CD14-positive monocyte (primary cell): ENCODE data around the gene MAPKAPK3. TPM values are rescaled to one million over a fixed set of nuclear protein-coding genes. Genes with fewer than 3 reads are reported as not detected.

Experiments
- DNase-seq, 3 donors: peaks; one replicate each; pipeline ENCODE4 v3.0.0-alpha.2; 2011 to 2022
- H2AFZ ChIP-seq: 2 replicates; pipeline ENCODE4 v1.6.0; 2012; ENCODE audit warnings: mild to moderate bottlenecking, low read depth, low read length, inconsistent platforms; ENCODE audit not compliant: insufficient read depth, poor library complexity, severe bottlenecking
- H3K27ac ChIP-seq, 2 donors: 1 replicate in 1 of 2; 2 replicates in 1 of 2; pipeline ENCODE4 v1.5.1; 2012 to 2013; ENCODE audit warnings: low read length in 2 of 2, control low read depth in 1 of 2, inconsistent platforms in 1 of 2, low read depth in 1 of 2, mild to moderate bottlenecking in 1 of 2
- H3K27me3 ChIP-seq, 2 donors: one replicate each; pipeline versions ENCODE4 v1.6.0 to v1.6.1; 2011 to 2013; ENCODE audit warnings: low read length in 2 of 2; ENCODE audit not compliant: control insufficient read depth in 2 of 2, insufficient read depth in 2 of 2
- H3K36me3 ChIP-seq, 2 donors: replicated peaks in 1 of 2; 1 replicate in 1 of 2; 2 replicates in 1 of 2; pipeline versions ENCODE4 v1.5.1 to v1.6.1; 2012 to 2013; ENCODE audit warnings: low read length in 2 of 2, control low read depth in 1 of 2, inconsistent platforms in 1 of 2, mild to moderate bottlenecking in 1 of 2; ENCODE audit not compliant: insufficient read depth in 2 of 2, control insufficient read depth in 1 of 2
- H3K4me1 ChIP-seq, 2 donors: 1 replicate in 1 of 2; 2 replicates in 1 of 2; pipeline versions ENCODE4 v1.5.1 to v1.6.1; 2012 to 2013; ENCODE audit warnings: low read length in 2 of 2, control low read depth in 1 of 2, inconsistent platforms in 1 of 2, mild to moderate bottlenecking in 1 of 2, moderate library complexity in 1 of 2; ENCODE audit not compliant: insufficient read depth in 2 of 2, control insufficient read depth in 1 of 2
- H3K4me2 ChIP-seq: replicated peaks from 2 replicates; pipeline ENCODE3; 2012; ENCODE audit warnings: low read length, moderate library complexity, mild to moderate bottlenecking; ENCODE audit not compliant: poor library complexity, severe bottlenecking; ENCODE audit errors: extremely low read depth
- H3K4me3 ChIP-seq, 3 experiments: fragments of 200-600 bp in 1 of 3; sonication (generic) in 1 of 3; replicated peaks in 1 of 3; 1 replicate in 2 of 3; 2 replicates in 1 of 3; pipeline ENCODE4 v1.5.1; 2011 to 2013; ENCODE audit warnings: low read length in 3 of 3, mild to moderate bottlenecking in 3 of 3, control low read depth in 2 of 3, low read depth in 2 of 3, inconsistent platforms in 1 of 3, moderate library complexity in 1 of 3
- H3K79me2 ChIP-seq: 2 replicates; pipeline ENCODE4 v1.6.0; 2012; ENCODE audit warnings: mild to moderate bottlenecking, control low read depth, inconsistent platforms, low read length, moderate library complexity; ENCODE audit not compliant: insufficient read depth
- H3K9ac ChIP-seq: 2 replicates; pipeline ENCODE4 v1.6.0; 2017; ENCODE audit warnings: low read length, mild to moderate bottlenecking; ENCODE audit not compliant: insufficient read depth, poor library complexity, severe bottlenecking
- H3K9me3 ChIP-seq, 2 donors: replicated peaks in 1 of 2; 1 replicate in 1 of 2; 2 replicates in 1 of 2; pipeline versions ENCODE4 v1.5.1 to v1.6.1; 2012 to 2013; ENCODE audit warnings: low read length in 2 of 2, control low read depth in 1 of 2; ENCODE audit not compliant: control insufficient read depth in 1 of 2, insufficient read depth in 1 of 2
- H4K20me1 ChIP-seq: 2 replicates; pipeline ENCODE4 v1.6.0; 2012; ENCODE audit warnings: mild to moderate bottlenecking, low read length, control low read depth, moderate library complexity; ENCODE audit not compliant: insufficient read depth
- H3K27ac Mint-ChIP-seq, 7 donors: one replicate each; pipeline ENCODE4 v1.8.0; 2020; ENCODE audit warnings: mild to moderate bottlenecking in 7 of 7, mixed read lengths in 7 of 7, moderate library complexity in 6 of 7, inconsistent platforms in 2 of 7
- H3K27me3 Mint-ChIP-seq, 3 donors: one replicate each; pipeline ENCODE4 v1.8.0; 2021 to 2022; ENCODE audit warnings: low read depth in 3 of 3, mild to moderate bottlenecking in 3 of 3, mixed read lengths in 3 of 3, moderate library complexity in 3 of 3, inconsistent platforms in 1 of 3
- H3K36me3 Mint-ChIP-seq, 2 donors: one replicate each; pipeline ENCODE4 v1.8.0; 2020; ENCODE audit warnings: mixed read lengths in 2 of 2, inconsistent platforms in 1 of 2, mild to moderate bottlenecking in 1 of 2
- H3K4me1 Mint-ChIP-seq: one replicate; pipeline ENCODE4 v1.8.0; 2020; ENCODE audit warnings: mild to moderate bottlenecking, mixed read lengths
- H3K4me3 Mint-ChIP-seq, 2 donors: one replicate each; pipeline ENCODE4 v1.8.0; 2020; ENCODE audit warnings: mild to moderate bottlenecking in 2 of 2, mixed read lengths in 2 of 2, moderate library complexity in 1 of 2
- H3K9me3 Mint-ChIP-seq, 7 donors: one replicate each; pipeline ENCODE4 v1.8.0; 2020 to 2022; ENCODE audit warnings: mixed read lengths in 7 of 7, mild to moderate bottlenecking in 6 of 7, moderate library complexity in 6 of 7, inconsistent platforms in 2 of 7
- WGBS: methylation state at CpG from one replicate; pipeline ENCODE4 v1.1.5; 2013; ENCODE audit warnings: missing lambda C conversion rate; ENCODE audit not compliant: insufficient coverage; 5-methylcytosine and 5-hydroxymethylcytosine counted together
- intact Hi-C, 2 donors: fragments of 100-400 bp; cut with micrococcal nuclease; formaldehyde crosslinking; loops; one replicate each; pipeline versions ENCODE4 v1.15.0 to v1.15.1; 2023
- polyA plus RNA-seq, 3 donors: library from polyadenylated mRNA; depleted of rRNA in 1 of 3; unstranded in 2 of 3; stranded (reverse) in 1 of 3; fragments of 300-500 nt in 2 of 3; fragments of >200 nt in 1 of 3; fragmentation: Illumina TruSeq in 2 of 3; gene quantifications; 1 replicate in 2 of 3; 2 replicates in 1 of 3; pipeline ENCODE4 v1.2.3, GENCODE V29; 2012 to 2021
- TF ChIP-seq, protein P1 (sequence below): fragments of 200-600 bp; IDR thresholded peaks from one replicate; pipeline ENCODE4 v1.8.0; 2022; ENCODE audit warnings: antibody characterized with exemption, mild to moderate bottlenecking

MAPKAPK3 gene
- polyA plus RNA-seq, 3 donors = 173 to 252 (median 201) TPM

DNA sequence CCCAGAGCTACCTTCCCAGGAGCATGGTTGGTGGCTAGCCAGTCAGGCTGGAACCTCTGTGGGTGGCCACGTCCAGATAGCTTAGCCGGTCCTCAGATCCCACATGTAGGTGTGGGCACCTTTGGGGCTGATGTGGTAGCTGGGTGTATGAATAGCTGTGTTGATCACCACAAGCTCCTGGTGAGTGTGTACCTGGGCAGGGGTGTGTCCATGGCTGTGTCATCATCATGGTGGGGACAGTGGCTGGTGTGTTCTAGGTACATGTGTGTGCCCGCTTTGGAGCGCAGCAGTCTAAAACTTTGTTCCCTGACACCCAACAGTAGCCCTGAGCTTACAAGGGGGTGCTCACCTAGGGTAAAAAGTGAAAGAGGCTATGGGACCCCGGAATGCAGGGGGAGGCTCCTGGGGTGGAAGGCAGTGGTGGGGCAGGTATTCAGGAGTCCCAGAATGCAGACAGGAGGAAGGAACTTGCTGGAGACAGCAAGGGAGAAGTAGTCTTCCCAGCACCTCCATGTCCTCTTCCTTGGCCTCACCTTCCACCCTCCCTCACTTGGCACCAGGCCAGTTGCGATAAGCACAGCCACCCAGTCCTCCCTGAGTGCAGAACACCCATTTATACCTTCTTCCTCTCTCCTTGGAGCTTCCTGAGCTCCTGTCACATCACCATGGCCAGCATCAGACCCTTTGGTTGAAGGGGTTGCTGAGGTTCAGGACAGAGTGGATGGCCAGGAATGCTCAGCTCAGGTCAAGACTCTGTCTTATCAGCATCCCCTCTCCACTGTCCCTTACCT, 6.6 kb upstream of the MAPKAPK3 start:
- 70% methylated on average over 2 of the region's 6 CpGs for WGBS
- Mint-ChIP-seq H3K27ac (peak overlapping the region; percentile 83 to 96 (median 92)), H3K4me3 (peak overlapping the region; percentile 93 to 97), H3K4me1 (peaks cover 80% of the 10 kb centered on the region), H3K36me3 (peaks cover 30 to 38% of the 10 kb centered on the region in 2 donors), H3K27me3 (peaks cover 0 to 4% (median 0%) of the 10 kb centered on the region in 3 donors), H3K9me3 (no peaks in the 10 kb centered on the region)
- DNase-seq = no peak
- intact Hi-C loops = loop anchor here (5.0 kb wide), 2 partner anchors 258 to 777 kb away; partner anchors contain the start of genes CYB561D2 (in 1 of the 2), MANF (in 1 of the 2) and NPRL2 (in 1 of the 2)
- Histone ChIP-seq H3K27ac (peak overlapping the region; percentile 69 to 83), H3K4me3 (peak overlapping the region; percentile 66 to 93 (median 82)), H3K36me3 (peaks cover 19 to 27% of the 10 kb centered on the region in 2 donors), H3K79me2 (peaks cover 66% of the 10 kb centered on the region), H2AFZ (no peak overlapping the region), H3K9ac (peak overlapping the region; percentile 79), H3K9me3 (no peaks in the 10 kb centered on the region), H3K4me1 (peaks cover 73 to 86% of the 10 kb centered on the region in 2 donors), H3K27me3 (no peaks in the 10 kb centered on the region), H3K4me2 (peak overlapping the region; percentile 96), H4K20me1 (peaks cover 57% of the 10 kb centered on the region)
- TF ChIP-seq, protein P1, sequence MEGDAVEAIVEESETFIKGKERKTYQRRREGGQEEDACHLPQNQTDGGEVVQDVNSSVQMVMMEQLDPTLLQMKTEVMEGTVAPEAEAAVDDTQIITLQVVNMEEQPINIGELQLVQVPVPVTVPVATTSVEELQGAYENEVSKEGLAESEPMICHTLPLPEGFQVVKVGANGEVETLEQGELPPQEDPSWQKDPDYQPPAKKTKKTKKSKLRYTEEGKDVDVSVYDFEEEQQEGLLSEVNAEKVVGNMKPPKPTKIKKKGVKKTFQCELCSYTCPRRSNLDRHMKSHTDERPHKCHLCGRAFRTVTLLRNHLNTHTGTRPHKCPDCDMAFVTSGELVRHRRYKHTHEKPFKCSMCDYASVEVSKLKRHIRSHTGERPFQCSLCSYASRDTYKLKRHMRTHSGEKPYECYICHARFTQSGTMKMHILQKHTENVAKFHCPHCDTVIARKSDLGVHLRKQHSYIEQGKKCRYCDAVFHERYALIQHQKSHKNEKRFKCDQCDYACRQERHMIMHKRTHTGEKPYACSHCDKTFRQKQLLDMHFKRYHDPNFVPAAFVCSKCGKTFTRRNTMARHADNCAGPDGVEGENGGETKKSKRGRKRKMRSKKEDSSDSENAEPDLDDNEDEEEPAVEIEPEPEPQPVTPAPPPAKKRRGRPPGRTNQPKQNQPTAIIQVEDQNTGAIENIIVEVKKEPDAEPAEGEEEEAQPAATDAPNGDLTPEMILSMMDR = no peak

DNA sequence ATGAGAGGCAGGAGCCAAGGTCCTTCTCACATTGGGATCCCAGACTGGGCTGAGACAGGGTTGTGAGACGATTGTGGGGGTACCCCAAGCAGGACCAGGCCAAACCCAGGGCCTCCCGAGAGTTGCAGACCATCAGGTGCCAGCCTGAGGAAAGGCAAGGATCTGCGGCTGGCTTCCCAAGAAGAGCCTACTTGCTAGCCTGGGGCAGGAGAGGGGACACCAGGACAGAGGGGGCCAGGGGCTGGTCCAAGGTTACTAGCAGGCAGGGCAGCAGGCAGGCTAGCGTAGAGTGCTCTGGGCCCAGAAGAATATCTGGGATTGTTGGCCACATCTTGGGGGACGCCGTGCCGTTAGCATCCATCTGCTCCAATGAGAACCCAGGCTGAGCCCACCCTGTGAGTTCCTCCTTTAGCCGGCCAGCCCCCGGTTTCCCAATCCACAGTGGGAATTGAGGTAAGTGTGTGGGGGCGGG, 5.9 kb upstream of the MAPKAPK3 start:
- H3K27me3 ChIP-seq = no peaks in the 10 kb centered on the region
- H3K4me1 Mint-ChIP-seq = peaks cover 78% of the 10 kb centered on the region
- peaks cover 0 to 4% (median 0%) of the 10 kb centered on the region in 3 donors for H3K27me3 Mint-ChIP-seq
- peak overlapping the region; percentile 83 to 96 (median 92) for H3K27ac Mint-ChIP-seq
- no peaks in the 10 kb centered on the region for H3K9me3 Mint-ChIP-seq
- 3% methylated on average over 10 of the region's 10 CpGs for WGBS
- H3K36me3 ChIP-seq = peaks cover 19 to 26% of the 10 kb centered on the region in 2 donors
- peak overlapping the region; percentile 66 to 93 (median 82) for H3K4me3 ChIP-seq
- peak overlapping the region; percentile 70 for H2AFZ ChIP-seq
- H3K79me2 ChIP-seq = peaks cover 60% of the 10 kb centered on the region
- peak overlapping the region; percentile 79 for H3K9ac ChIP-seq
- peaks cover 72 to 86% of the 10 kb centered on the region in 2 donors for H3K4me1 ChIP-seq
- H3K36me3 Mint-ChIP-seq = peaks cover 24 to 31% of the 10 kb centered on the region in 2 donors
- TF ChIP-seq, protein P1 = no peak
- peak in 1 of 3 donors; percentile 34 for DNase-seq
- H4K20me1 ChIP-seq = peaks cover 50% of the 10 kb centered on the region
- peak overlapping the region; percentile 96 for H3K4me2 ChIP-seq
- peak overlapping the region; percentile 93 to 97 for H3K4me3 Mint-ChIP-seq
- H3K9me3 ChIP-seq = no peaks in the 10 kb centered on the region
- H3K27ac ChIP-seq = peak overlapping the region; percentile 69 to 83
- intact Hi-C loops = loop anchor here (5.0 kb wide), 2 partner anchors 259 to 776 kb away; partner anchors contain the start of genes CYB561D2 (in 1 of the 2), MANF (in 1 of the 2) and NPRL2 (in 1 of the 2)
